ENCODE measurements around the gene PCDH17.

PCDH17 gene

GRCh38 chr13:57629391-57629804, 2.1 kb upstream of the PCDH17 start:
- Histone ChIP-seq H3K36me3 (no peaks in the 10 kb centered on the region), H3K9me3 (ENCODE audit: severe bottlenecking) (no peaks in the 10 kb centered on the region), H3K4me3 (ENCODE audit: low read depth, low read length) (peak overlapping the region; percentile 53), H3K27ac (no peak overlapping the region), H3K27me3 (ENCODE audit: insufficient read depth, low read depth, severe bottlenecking) (peaks cover 7% of the 10 kb centered on the region)
- TF ChIP-seq, protein P1, sequence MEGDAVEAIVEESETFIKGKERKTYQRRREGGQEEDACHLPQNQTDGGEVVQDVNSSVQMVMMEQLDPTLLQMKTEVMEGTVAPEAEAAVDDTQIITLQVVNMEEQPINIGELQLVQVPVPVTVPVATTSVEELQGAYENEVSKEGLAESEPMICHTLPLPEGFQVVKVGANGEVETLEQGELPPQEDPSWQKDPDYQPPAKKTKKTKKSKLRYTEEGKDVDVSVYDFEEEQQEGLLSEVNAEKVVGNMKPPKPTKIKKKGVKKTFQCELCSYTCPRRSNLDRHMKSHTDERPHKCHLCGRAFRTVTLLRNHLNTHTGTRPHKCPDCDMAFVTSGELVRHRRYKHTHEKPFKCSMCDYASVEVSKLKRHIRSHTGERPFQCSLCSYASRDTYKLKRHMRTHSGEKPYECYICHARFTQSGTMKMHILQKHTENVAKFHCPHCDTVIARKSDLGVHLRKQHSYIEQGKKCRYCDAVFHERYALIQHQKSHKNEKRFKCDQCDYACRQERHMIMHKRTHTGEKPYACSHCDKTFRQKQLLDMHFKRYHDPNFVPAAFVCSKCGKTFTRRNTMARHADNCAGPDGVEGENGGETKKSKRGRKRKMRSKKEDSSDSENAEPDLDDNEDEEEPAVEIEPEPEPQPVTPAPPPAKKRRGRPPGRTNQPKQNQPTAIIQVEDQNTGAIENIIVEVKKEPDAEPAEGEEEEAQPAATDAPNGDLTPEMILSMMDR (IDR thresholded peaks at IDR 0.05; ENCODE audit: low read depth, low read length) = no peak
- no peak for DNase-seq

DNA sequence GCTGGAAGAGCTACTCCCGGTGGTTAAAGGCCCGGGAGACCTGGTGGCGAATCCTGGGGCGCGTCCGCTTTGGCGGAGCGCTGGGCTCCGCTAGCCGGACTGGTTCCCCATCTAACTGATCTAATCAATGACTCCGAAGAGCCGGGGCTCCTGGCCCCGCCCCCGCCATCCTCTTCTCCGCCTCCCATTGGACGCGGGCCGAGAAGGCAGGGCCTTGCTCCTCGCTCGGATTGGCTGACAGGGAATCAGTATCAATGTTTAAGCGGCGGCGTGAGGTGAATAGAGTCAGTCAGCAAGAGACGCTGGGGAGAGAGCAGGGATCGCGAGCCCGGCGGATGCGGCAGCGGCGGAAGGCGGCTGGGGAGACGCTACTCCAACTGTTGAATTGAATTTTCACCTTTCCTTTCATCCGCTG, 1.7 kb upstream of the PCDH17 start:
- no peaks in the 10 kb centered on the region for H3K9me3 ChIP-seq (ENCODE audit: severe bottlenecking)
- peak; percentile 84 for DNase-seq

GRCh38 chr13:57630661-57631595, 616 bp upstream of the PCDH17 start:
- TF ChIP-seq, protein P1 (IDR thresholded peaks at IDR 0.05; ENCODE audit: low read depth, low read length) = no peak
- H3K4me3 ChIP-seq (ENCODE audit: low read depth, low read length) = peak overlapping the region; percentile 53
- DNase-seq = no peak
- peaks cover 7% of the 10 kb centered on the region for H3K27me3 ChIP-seq (ENCODE audit: insufficient read depth, low read depth, severe bottlenecking)
- no peaks in the 10 kb centered on the region for H3K36me3 ChIP-seq
- H3K9me3 ChIP-seq (ENCODE audit: severe bottlenecking) = no peaks in the 10 kb centered on the region
- H3K27ac ChIP-seq = no peak overlapping the region

More for the DNA sequence above, 1.7 kb upstream of the PCDH17 start:
- TF ChIP-seq, protein P1 (IDR thresholded peaks at IDR 0.05; ENCODE audit: low read depth, low read length) = no peak
- Histone ChIP-seq H3K4me3 (ENCODE audit: low read depth, low read length) (peak overlapping the region; percentile 53), H3K27me3 (ENCODE audit: insufficient read depth, low read depth, severe bottlenecking) (peaks cover 7% of the 10 kb centered on the region), H3K27ac (no peak overlapping the region), H3K36me3 (no peaks in the 10 kb centered on the region)

DNA sequence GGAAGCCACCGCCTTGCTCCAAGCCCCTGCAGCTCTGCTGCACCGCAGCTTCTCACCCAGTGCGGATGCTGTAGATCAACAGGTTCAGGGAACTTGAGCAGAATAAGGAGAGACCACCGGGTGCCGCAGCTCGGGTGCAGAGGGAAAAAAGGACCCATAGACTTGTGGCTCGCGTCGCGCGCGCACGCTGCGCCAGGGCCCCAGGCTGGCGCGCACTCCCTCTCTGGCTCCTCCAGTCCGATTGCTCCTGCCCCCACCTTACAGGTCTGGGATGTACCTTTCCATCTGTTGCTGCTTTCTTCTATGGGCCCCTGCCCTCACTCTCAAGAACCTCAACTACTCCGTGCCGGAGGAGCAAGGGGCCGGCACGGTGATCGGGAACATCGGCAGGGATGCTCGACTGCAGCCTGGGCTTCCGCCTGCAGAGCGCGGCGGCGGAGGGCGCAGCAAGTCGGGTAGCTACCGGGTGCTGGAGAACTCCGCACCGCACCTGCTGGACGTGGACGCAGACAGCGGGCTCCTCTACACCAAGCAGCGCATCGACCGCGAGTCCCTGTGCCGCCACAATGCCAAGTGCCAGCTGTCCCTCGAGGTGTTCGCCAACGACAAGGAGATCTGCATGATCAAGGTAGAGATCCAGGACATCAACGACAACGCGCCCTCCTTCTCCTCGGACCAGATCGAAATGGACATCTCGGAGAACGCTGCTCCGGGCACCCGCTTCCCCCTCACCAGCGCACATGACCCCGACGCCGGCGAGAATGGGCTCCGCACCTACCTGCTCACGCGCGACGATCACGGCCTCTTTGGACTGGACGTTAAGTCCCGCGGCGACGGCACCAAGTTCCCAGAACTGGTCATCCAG, 964 bp downstream of the PCDH17 start:
- no peaks in the 10 kb centered on the region for H3K9me3 ChIP-seq (ENCODE audit: severe bottlenecking)
- peaks cover 7% of the 10 kb centered on the region for H3K27me3 ChIP-seq (ENCODE audit: insufficient read depth, low read depth, severe bottlenecking)
- H3K4me3 ChIP-seq (ENCODE audit: low read depth, low read length) = peak overlapping the region; percentile 53
- H3K36me3 ChIP-seq = no peaks in the 10 kb centered on the region
- H3K27ac ChIP-seq = no peak overlapping the region
- no peak for DNase-seq
- TF ChIP-seq, protein P1 (IDR thresholded peaks at IDR 0.05; ENCODE audit: low read depth, low read length) = no peak

DNA sequence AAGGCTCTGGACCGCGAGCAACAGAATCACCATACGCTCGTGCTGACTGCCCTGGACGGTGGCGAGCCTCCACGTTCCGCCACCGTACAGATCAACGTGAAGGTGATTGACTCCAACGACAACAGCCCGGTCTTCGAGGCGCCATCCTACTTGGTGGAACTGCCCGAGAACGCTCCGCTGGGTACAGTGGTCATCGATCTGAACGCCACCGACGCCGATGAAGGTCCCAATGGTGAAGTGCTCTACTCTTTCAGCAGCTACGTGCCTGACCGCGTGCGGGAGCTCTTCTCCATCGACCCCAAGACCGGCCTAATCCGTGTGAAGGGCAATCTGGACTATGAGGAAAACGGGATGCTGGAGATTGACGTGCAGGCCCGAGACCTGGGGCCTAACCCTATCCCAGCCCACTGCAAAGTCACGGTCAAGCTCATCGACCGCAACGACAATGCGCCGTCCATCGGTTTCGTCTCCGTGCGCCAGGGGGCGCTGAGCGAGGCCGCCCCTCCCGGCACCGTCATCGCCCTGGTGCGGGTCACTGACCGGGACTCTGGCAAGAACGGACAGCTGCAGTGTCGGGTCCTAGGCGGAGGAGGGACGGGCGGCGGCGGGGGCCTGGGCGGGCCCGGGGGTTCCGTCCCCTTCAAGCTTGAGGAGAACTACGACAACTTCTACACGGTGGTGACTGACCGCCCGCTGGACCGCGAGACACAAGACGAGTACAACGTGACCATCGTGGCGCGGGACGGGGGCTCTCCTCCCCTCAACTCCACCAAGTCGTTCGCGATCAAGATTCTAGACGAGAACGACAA, 1.8 kb downstream of the PCDH17 start:
- TF ChIP-seq, protein P1 (IDR thresholded peaks at IDR 0.05; ENCODE audit: low read depth, low read length) = peak; percentile 49
- H3K4me3 ChIP-seq (ENCODE audit: low read depth, low read length) = no peak overlapping the region
- no peaks in the 10 kb centered on the region for H3K36me3 ChIP-seq
- DNase-seq = no peak
- peaks cover 7% of the 10 kb centered on the region for H3K27me3 ChIP-seq (ENCODE audit: insufficient read depth, low read depth, severe bottlenecking)
- no peak overlapping the region for H3K27ac ChIP-seq
- H3K9me3 ChIP-seq (ENCODE audit: severe bottlenecking) = no peaks in the 10 kb centered on the region
